GM11168 (cell line): Measurements from ENCODE around the gene TTC21B.
"Not testable (repeated sequence)": the region's sequence is repeated elsewhere in the genome, so short reads cannot be mapped to it uniquely, and the experiment has no call there.

ENCODE experiments used
- in situ Hi-C: fragments of 300-500 bp; cut with MboI; formaldehyde crosslinking; loops from one replicate; pipeline ENCODE4 v1.12.0; 2022; ENCODE audit warnings: low sequenced_read_pairs; ENCODE audit not compliant: unreplicated experiment

Gene TTC21B

GRCh38 chr2:165889798-165890197 lies 63.8 kb downstream of the TTC21B start:
- in situ Hi-C loops: no loop called here

- in situ Hi-C loops: no loop called here
Observed at GRCh38 chr2:165889158-165889557, 64.4 kb downstream of the TTC21B start.

GRCh38 chr2:165888171-165888570 lies 65.4 kb downstream of the TTC21B start:
- in situ Hi-C loops: no loop called here

GRCh38 chr2:165886487-165887146 lies 67.0 kb downstream of the TTC21B start:
- in situ Hi-C loops: no loop called here

GRCh38 chr2:165877565-165878550 lies 75.7 kb downstream of the TTC21B start:
- in situ Hi-C loops: loop anchor here (10.0 kb wide), 1 partner anchor 463 kb away; no protein-coding TSS in a partner anchor

- in situ Hi-C loops: loop anchor here (10.0 kb wide), 1 partner anchor 462 kb away; no protein-coding TSS in a partner anchor
Observed at GRCh38 chr2:165876712-165877111, 76.9 kb downstream of the TTC21B start.

GRCh38 chr2:165876269-165876668 lies 77.3 kb downstream of the TTC21B start:
- in situ Hi-C loops: loop anchor here (10.0 kb wide), 1 partner anchor 461 kb away; no protein-coding TSS in a partner anchor

GRCh38 chr2:165874445-165875039 lies 79.0 kb downstream of the TTC21B start:
- in situ Hi-C loops: loop anchor here (10.0 kb wide), 1 partner anchor 460 kb away; no protein-coding TSS in a partner anchor

- in situ Hi-C loops: loop anchor here (10.0 kb wide), 1 partner anchor 457 kb away; no protein-coding TSS in a partner anchor
Observed at GRCh38 chr2:165872101-165872791, 81.3 kb downstream of the TTC21B start.

- in situ Hi-C loops: loop anchor here (10.0 kb wide), 1 partner anchor 456 kb away; no protein-coding TSS in a partner anchor
Observed at GRCh38 chr2:165871025-165871424, 82.6 kb downstream of the TTC21B start.

GRCh38 chr2:165870346-165870745 lies 83.2 kb downstream of the TTC21B start:
- in situ Hi-C loops: loop anchor here (10.0 kb wide), 1 partner anchor 456 kb away; no protein-coding TSS in a partner anchor

- in situ Hi-C loops: no loop called here
Observed at GRCh38 chr2:165868211-165868610, 85.4 kb downstream of the TTC21B start.

- in situ Hi-C loops: no loop called here
Observed at GRCh38 chr2:165864296-165864695, 89.3 kb downstream of the TTC21B start.

GRCh38 chr2:165863810-165864261 lies 89.7 kb downstream of the TTC21B start:
- in situ Hi-C loops: no loop called here

- in situ Hi-C loops: not testable (repeated sequence)
Observed at GRCh38 chr2:165861083-165861482, 92.5 kb downstream of the TTC21B start.

GRCh38 chr2:165859723-165860122 lies 93.9 kb downstream of the TTC21B start:
- in situ Hi-C loops: not testable (repeated sequence)

- in situ Hi-C loops: no loop called here
Observed at GRCh38 chr2:165857876-165858275, 95.7 kb downstream of the TTC21B start.

- in situ Hi-C loops: no loop called here
Observed at GRCh38 chr2:165852394-165852793, 101.2 kb downstream of the TTC21B start.

GRCh38 chr2:165847001-165847400 lies 106.6 kb downstream of the TTC21B start:
- in situ Hi-C loops: no loop called here

- in situ Hi-C loops: no loop called here
Observed at GRCh38 chr2:165846056-165846455, 107.5 kb downstream of the TTC21B start.
